GM19099 (cell line): ENCODE data around the gene DAPK1.

Experiments
- POLR2A ChIP-seq: IDR thresholded peaks from 3 replicates; pipeline ENCODE4 v1.6.1; 2011; ENCODE audit warnings: low read depth; ENCODE audit not compliant: insufficient read length; ENCODE audit errors: extremely low read depth

The DAPK1 gene

DNA sequence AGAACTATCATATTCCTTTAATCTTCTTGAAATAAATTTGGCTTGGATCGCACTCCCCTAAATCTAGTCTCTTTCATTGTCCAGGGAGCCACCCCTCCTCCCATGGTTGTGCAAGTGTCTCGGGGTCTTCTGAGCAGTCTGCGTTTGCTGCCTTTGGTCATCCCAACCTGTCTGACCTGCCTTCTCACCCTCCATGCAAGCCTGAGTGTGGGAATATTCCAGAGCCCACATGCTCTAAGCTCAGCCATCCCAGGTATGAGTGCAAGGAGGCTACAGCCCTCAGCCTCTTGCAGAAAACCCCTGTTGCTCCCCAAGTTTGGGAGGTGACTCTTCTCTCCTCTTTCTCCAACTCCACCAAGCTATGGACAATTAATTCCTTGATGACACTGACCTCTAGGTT is 220.6 kb downstream of the DAPK1 start:
- no peak for TF ChIP-seq POLR2A

DNA sequence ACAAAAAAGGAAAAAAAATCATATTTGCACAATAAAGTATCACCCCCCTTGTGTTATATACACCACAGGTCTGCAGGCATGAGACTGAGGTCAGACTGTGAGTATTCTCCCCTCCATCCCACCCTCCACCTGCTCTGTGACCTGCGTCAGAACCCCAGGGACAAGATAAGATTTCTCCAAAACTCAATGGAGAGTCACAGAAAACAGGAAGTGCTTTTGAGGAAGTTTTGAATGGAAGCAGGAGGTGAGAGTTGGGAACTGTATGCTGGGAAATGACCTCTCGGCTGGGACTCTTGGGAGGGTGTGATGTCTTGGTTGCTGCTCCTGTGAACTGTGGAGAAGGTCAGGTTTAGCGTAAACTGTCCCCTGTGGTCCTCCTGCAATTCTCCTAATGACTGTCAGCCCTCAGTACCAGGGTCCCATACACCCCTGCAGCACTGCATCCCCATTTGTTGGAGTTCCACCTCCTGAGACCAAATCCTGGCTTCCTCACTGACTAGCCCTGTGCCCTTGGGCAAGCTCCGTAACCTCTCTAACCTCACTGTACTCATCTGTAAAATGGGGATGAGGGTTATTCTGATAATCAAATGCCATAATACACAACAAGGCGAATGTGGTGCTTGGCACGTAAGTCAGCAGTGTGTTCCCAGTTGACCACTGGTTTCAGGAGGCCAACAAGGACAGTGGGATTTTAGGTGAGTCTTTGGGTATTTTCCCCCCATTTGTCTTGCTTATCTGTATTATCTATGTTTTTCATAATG is 221.4 kb downstream of the DAPK1 start:
- no peak for TF ChIP-seq POLR2A

DNA sequence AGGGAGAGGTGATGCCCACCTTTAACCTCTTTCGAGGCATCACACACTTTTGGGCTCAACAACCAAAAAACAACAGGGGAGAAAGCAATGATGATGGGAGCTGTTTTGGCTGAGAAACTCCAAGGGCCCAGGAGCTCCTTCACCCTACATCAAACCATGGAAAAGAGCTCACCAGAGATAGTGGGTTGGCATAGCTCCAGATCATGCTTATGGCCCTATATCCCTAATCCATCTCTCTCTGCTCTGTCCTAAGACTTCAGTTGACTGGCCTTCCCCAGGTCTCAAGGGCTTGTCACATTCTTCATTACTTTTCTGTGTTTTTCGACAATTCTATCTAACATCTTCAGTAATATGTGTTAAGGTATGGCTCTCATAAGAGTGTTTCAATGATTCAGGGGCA is 222.5 kb downstream of the DAPK1 start:
- TF ChIP-seq POLR2A, result no peak

DNA sequence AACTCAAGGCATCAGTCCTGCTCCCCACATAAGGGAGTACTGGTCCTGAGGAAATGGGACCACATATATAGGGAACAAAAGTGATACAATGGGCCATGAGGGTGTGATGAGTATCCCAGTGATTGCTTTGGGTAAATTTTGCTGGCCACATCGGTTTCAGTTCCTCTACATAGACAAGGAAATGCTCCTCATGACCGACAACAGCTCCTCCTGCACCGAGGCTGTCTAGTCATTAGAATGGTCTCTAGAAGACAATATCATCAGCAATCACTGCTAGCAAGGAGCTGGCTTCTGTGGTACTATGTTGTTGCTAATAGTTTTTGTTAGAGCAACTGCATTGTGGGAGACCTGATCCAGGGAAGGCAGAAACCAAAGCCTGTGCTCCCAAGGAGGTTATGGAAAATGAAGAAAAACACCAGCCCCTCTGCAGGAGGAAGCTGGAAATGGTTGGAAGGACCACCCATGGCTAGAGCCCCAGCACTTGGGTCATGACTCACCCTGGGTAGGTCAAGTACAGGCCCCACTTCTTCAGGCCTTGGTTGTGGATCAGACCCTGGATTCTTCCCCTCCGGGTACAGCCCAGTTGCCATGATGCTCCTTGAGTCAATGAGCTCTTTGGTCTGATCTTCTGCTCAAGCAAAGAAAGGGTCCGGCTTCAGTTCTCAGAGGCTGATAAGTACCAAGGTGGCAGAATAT is 224.9 kb downstream of the DAPK1 start:
- TF ChIP-seq POLR2A, result no peak

DNA sequence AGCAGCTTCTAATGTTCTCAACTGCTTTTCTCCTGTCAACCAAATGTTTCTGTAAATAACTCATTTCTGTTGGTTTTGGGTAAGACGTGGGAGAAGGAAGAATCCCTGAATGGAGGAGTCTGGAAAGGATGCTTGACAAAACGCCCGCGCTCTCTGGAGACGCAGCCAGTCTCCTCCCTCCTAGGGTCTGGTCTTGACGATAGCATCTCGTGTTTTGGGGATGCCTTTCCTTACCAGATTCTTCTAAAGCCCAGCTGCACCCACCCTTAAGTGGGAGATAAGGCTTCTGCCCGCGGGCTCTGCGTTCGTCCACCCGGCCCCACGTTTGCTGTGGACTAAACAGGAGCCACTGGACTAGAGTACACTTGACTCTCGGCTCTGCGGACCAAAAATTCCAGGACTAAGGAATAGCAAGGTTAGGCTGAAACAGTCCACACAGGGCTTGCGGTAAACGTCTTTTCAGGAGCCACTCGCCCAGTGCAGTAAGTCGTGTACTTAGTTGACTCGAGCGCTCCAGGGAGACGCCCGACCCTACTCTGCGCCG is 227.8 kb downstream of the DAPK1 start:
- no peak for TF ChIP-seq POLR2A

DNA sequence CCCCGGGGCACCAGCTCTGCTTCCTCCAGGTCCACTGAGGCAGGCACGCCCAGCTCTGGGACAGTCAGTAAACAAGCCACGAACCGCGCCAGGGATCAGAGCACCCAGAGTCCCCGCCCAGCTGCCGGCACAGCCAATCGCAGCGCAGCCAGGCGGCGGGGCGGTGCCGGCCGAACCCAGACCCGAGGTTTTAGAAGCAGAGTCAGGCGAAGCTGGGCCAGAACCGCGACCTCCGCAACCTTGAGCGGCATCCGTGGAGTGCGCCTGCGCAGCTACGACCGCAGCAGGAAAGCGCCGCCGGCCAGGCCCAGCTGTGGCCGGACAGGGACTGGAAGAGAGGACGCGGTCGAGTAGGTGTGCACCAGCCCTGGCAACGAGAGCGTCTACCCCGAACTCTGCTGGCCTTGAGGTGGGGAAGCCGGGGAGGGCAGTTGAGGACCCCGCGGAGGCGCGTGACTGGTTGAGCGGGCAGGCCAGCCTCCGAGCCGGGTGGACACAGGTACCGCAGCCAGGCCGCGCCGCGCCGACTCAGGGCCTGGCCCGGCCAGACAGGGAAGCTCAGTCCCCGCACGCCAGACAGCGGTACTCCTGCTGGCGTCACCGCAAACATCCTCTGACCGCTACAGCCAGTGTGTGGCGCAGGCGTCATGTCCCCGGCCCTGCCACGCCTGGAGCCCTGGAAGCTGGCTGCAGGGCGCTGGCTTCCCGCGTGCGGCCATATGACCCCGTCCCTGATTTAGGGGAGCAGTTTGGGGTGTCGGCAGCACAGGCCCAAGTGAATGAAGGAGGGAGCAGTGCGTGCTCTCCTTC is 228.4 kb downstream of the DAPK1 start, which contains the start of gene CTSL:
Gene CTSL, plus strand, starts transcription at position 220 of the 810 bp plus-strand sequence. CDS start 1,485 bp downstream, outside the sequence.
- TF ChIP-seq POLR2A, result no peak

DNA sequence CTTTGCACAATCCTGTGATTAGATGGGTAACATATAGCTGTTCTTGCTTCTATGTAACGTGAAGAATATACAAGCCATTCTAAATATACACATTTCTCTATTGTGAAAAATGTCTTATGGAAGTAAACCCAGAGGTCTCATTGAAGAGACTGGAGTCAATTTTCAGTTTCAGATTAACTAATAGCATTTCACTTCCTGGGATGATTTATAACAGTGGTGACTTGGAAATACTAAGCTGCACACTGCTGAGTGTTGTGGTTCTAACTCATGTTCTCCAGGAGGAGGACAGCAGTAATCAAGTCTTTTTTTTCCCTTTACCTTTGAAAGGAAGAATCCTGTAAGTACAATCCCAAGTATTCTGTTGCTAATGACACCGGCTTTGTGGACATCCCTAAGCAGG is 231.6 kb downstream of the DAPK1 start:
- TF ChIP-seq POLR2A, result no peak

DNA sequence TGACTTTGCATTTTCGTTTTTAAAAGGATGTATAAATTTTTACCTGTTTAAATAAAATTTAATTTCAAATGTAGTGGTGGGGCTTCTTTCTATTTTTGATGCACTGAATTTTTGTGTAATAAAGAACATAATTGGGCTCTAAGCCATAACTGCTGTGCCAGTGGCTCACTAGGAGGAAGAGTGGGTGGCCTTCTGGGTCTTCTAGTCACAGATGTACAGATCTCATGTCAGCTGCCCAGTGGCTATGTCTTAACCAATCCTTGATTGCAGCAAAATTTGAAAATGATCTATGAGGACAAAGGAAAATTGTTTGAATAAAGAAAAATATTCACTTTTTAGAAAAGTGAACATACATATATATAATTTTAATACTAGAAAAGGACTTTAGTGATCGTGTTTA is 233.7 kb downstream of the DAPK1 start:
- TF ChIP-seq POLR2A, result no peak

DNA sequence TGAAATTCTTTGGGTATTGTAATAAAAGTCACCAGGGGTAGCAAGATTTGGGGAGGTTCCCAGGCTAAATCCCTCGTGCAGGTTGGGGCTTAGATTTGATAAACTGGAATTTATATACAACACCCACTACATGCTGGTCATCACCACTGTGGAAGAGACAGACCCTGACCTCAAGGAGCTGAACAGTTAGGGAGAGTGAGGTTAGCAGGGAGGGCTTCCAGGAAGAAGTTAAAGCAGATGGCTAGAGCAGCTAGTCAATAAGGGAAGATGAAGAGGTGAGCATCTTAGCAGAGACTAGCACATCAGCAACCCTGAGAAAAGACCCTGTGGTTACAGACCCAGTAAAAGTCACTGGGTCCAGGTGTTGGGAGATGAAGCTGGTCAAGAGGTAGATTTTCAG is 234.7 kb downstream of the DAPK1 start:
- no peak for TF ChIP-seq POLR2A

DNA sequence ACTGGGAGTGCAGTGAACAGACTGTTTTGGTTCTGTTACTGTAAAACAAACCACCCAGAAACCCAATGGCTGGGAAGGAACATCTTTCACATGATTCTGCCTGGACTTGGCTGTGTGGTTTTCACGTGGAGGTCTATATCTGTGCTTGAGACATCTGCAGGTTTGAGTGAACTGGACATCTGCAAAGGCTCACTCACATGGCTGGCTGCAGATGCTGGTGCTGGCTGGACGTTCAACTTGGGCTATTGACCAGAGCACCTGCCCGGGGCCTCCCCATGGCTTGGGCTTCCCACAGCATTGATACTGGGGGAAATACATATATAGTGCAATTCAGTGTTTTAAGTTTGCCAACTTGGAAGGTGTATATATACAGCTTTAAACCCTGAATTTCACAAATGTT is 235.1 kb downstream of the DAPK1 start:
- TF ChIP-seq POLR2A, result no peak

DNA sequence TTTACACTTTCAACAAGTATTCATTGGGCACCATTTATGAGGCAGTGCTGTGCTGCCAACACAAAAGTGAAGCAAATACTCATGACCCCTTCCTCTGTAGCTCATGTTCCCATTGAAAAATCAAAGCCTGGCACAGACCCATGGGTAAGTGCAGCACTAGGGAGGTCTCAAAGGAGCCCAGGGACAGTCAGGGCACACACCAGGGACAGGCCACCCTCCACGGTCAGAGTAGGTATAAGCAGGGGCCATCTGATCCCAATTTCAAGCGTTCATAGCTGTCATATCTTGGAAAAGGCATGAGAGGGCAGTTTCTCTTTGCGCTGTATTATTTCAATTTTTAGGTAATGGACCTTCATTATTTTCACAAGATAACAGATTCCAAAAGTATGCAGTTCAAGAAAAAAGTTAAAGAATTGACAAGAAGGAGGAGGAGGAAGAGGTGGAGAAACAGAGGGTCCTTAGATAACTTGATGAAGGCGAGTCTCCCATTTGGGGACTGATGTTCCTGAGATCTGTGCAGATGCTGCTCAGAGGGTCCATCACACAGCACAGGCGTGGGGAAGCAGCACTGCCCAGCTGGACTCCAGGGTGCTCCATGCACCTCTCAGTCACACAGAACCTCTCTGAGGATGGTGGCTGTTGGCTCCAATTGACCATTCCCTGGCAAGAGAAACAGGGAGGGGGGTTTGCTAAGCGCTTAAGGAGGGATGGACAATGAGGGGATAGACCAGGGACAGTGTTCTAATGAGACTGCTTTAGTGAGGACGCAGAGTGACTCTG is 235.8 kb downstream of the DAPK1 start:
- no peak for TF ChIP-seq POLR2A

DNA sequence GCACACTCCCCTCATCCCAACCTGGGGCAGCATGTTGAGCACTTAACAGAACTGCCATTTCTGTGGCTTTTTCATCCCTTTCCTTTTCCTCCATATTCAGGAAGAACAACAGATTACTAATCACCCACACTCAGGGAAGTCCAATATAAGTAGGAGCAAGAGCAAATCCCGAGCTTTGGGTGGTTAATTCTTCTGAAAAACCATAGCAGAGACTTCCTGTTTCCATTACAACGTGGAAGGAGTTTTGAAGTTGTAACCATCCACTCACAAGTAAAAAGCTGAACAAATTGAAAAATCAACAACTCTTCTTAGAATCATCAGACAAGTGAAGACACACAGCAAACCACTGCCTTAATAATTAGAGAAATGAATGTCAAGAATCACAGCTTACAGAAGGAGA is 236.4 kb downstream of the DAPK1 start:
- no peak for TF ChIP-seq POLR2A

DNA sequence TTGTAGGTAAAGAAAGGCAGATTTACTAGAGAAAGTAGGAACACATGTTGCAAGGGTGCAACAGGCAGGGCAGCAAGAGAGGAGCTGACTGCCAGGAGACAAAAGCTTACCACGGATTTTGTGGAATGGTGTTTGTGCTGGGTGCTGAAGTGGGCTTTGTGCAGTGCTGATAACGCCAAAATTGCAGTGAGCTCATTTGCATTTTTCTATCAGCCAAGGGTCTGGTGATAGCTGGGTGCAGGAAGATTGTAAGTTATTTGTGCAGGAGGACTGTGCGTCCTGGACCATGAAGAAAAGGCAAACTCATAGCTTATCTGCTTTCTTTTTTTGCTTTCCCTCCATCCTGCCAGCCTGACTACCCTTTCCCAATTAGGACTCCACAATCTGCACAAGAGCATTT is 241.9 kb downstream of the DAPK1 start:
- no peak for TF ChIP-seq POLR2A

DNA sequence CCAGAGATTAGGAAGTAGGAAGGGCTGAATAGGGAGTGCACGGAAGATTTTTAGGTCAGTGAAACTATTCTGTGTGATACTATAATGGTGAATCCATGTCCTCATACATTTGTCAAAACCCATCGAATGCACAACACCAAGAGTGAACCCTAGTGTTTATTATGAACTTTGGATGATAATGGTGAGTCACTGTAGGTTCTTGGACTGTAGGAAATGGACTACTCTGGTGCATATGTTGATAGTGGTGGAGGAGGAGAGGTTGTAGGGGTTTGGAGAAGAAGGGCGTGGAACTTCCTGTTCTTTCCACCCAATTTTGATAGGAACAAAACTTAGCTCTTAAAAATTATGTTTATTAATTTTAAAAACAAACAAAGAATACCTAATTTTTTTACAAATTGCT is 242.5 kb downstream of the DAPK1 start:
- no peak for TF ChIP-seq POLR2A
